SK-N-SH treated with all-trans-retinoic acid at 6 μM for 48 hours (cell line): ENCODE measurements around the gene OSR1.

Source experiments
- BACH2 ChIP-seq: fragments of 250-450 bp; sonication (Bioruptor Pico); IDR thresholded peaks from 2 replicates; pipeline ENCODE4 v1.9.0; 2021; ENCODE audit warnings: mild to moderate bottlenecking, borderline replicate concordance
- CREB5 ChIP-seq: fragments of 250-450 bp; sonication (Bioruptor Pico); IDR thresholded peaks from 2 replicates; pipeline ENCODE4 v1.5.1; 2020; ENCODE audit warnings: low read depth, mild to moderate bottlenecking, moderate library complexity
- CSDC2 ChIP-seq: fragments of 250-450 bp; sonication (Bioruptor Pico); IDR thresholded peaks from 2 replicates; pipeline ENCODE4 v1.5.0; 2020; ENCODE audit warnings: mild to moderate bottlenecking, moderate library complexity
- ESRRG ChIP-seq: fragments of 250-450 bp; sonication (Bioruptor Pico); IDR thresholded peaks from 2 replicates; pipeline ENCODE4 v1.6.1; 2021; ENCODE audit warnings: mild to moderate bottlenecking
- GLIS3 ChIP-seq: fragments of 250-450 bp; sonication (Bioruptor Pico); IDR thresholded peaks from 2 replicates; pipeline ENCODE4 v1.5.0; 2020; ENCODE audit warnings: mild to moderate bottlenecking, moderate library complexity
- PATZ1 ChIP-seq: fragments of 250-450 bp; sonication (Bioruptor Pico); IDR thresholded peaks from 2 replicates; pipeline ENCODE4 v1.8.0; 2020; ENCODE audit warnings: mild to moderate bottlenecking, moderate library complexity, borderline replicate concordance
- TCF4 ChIP-seq: fragments of 250-450 bp; sonication (Bioruptor Pico); IDR thresholded peaks from 2 replicates; pipeline ENCODE4 v1.8.0; 2021; ENCODE audit warnings: mild to moderate bottlenecking, moderate library complexity, borderline replicate concordance
- TSHZ2 ChIP-seq: fragments of 250-450 bp; sonication (Bioruptor Pico); IDR thresholded peaks from 2 replicates; pipeline ENCODE4 v1.5.0; 2020; ENCODE audit warnings: mild to moderate bottlenecking, moderate library complexity
- ZC3H10 ChIP-seq: fragments of 250-450 bp; sonication (Bioruptor Pico); IDR thresholded peaks from 2 replicates; pipeline ENCODE4 v1.5.1; 2021; ENCODE audit warnings: mild to moderate bottlenecking, moderate library complexity
- ZNF8 ChIP-seq: fragments of 450-650 bp; formaldehyde crosslinking; IDR thresholded peaks from 2 replicates; pipeline ENCODE4 v1.5.0; 2020; ENCODE audit warnings: mild to moderate bottlenecking, moderate library complexity

GRCh38 chr2:19355931-19356544 lies 2.4 kb downstream of the OSR1 start:
- TF ChIP-seq PATZ1 (CRISPR knock-in tag) = no peak
- no peak for TF ChIP-seq BACH2
- no peak for TF ChIP-seq ZNF8 (CRISPR knock-in tag)
- no peak for TF ChIP-seq CSDC2 (CRISPR knock-in tag)
- TF ChIP-seq ZC3H10 = no peak
- TF ChIP-seq CREB5 = no peak
- TF ChIP-seq TSHZ2 (CRISPR knock-in tag) = no peak
- no peak for TF ChIP-seq GLIS3 (CRISPR knock-in tag)
- no peak for TF ChIP-seq ESRRG
- TF ChIP-seq TCF4 (CRISPR knock-in tag) = no peak
